GM10266 (cell line): ENCODE results near the gene CDC73.

Source experiments
- DNase-seq: peaks from one replicate; pipeline ENCODE4 v3.0.0; 2012; ENCODE audit errors: extremely low spot score
- TF ChIP-seq, protein P1 (sequence below): IDR thresholded peaks from 2 replicates; pipeline ENCODE4 v1.5.1; 2012; ENCODE audit warnings: mild to moderate bottlenecking, low read depth; ENCODE audit not compliant: control insufficient read depth, insufficient read depth; ENCODE audit errors: missing control alignments

The CDC73 gene

DNA sequence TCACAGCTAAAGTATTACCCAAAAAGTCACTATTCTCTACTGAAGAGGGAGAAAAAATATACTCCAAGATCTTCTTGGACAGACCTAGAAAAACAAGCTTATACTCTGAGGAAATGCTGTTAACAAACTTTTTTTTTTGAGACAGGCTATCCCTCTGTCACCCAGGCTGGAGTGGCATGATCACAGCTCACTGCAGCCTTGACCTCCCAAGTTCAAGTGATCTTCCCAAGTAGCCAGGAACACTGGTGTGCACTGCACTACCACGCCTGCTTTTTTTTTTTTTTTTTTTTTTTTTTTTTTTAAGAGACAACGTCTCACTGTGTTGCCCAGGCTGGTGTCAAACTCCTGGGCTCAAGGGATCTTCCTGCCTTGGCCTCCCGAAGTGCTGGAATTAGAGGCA is 33.9 kb upstream of the CDC73 start:
- TF ChIP-seq, protein P1, sequence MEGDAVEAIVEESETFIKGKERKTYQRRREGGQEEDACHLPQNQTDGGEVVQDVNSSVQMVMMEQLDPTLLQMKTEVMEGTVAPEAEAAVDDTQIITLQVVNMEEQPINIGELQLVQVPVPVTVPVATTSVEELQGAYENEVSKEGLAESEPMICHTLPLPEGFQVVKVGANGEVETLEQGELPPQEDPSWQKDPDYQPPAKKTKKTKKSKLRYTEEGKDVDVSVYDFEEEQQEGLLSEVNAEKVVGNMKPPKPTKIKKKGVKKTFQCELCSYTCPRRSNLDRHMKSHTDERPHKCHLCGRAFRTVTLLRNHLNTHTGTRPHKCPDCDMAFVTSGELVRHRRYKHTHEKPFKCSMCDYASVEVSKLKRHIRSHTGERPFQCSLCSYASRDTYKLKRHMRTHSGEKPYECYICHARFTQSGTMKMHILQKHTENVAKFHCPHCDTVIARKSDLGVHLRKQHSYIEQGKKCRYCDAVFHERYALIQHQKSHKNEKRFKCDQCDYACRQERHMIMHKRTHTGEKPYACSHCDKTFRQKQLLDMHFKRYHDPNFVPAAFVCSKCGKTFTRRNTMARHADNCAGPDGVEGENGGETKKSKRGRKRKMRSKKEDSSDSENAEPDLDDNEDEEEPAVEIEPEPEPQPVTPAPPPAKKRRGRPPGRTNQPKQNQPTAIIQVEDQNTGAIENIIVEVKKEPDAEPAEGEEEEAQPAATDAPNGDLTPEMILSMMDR = no peak
- DNase-seq = no peak

DNA sequence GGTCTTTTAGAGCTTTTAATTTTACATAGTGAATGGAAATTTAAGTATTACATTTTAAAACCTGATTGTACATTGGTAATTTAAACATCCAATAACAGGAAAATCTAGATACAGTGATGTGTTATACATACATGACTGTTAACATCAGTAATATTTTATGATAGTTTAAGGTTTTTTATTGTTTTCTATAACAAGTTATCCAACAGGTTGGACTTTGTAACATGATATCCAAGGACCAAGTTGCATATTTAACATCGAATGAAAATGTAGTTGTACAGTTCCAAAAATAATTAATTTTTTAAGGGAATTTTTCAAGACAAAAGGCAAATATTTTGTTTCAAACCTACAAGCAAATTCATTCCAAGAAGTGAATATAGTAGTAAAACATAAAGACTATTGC is 31.0 kb upstream of the CDC73 start:
- TF ChIP-seq, protein P1 = no peak

DNA sequence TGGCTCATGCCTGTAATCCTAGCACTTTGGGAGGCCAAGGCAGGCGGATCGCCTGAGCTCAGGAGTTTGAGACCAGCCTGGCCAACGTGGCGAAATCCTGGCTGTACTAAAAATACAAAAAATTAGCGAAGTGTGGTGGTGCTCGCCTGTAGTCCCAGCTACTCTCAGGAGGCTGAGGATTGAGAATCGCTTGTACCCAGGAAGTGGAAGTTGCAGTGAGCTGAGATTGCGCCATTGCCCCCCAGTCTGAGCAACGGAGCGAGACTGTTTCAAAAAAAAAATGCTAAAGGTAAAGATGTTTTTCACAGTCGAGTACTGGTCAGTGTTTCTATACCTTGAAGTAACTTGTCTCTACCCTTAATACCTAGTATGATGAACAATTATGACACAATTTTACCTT is 27.7 kb upstream of the CDC73 start:
- TF ChIP-seq, protein P1 = no peak
- no peak for DNase-seq

More for the DNA sequence above, 31.0 kb upstream of the CDC73 start:
- no peak for DNase-seq

DNA sequence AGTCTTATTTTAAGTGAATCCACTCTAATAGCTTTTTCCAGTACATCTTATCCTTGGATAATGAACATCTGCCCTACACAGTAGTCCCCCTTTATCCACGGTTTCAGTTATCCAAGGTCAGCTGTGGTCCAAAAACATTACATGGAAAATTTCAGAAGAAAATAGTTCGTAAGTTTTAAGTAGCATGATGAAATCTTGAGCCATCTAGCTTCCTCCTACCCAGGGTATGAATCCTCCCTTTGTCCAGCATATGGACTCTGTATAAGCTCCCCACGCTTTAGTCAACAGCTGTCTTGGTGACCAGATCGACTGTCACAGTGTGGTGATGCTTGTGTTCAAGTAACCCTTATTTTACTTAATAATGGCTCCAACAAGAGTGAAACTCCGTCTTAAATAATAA is 19.2 kb upstream of the CDC73 start:
- TF ChIP-seq, protein P1 = no peak
- no peak for DNase-seq

DNA sequence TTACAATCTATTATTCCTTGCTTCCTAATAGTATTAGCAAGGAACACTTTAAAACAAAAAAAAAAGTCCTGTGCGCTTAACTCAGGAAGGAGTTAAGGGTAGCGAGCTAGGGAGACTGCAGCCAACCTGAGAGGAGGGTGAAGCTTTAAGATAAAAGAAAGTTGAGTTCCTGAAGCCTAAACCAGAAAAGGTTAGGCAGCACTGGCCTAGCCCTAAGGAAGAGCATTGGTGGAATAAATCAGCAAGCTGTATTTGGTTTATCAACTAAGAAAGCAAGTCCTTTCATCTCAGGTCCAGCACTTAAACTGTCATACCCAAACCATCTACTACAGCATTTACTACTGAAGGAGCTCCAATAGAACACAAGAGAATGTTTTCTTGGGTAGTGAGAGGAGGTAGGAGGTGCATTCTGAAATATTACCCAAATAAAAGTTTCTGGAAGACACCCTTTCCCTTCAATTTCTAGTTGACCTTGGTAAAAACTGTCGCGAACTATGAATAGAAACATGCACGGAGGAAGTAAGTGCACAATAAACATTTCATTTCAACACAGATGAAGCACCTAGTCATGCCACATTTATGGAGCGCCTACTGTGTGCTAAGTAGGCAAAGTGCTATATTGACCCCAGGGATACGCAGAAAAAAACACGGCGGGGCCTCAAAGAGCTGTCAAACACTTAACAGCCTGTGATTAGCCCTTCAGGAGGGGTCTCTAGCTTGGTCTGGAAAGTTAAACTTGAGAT is 17.9 kb upstream of the CDC73 start:
- TF ChIP-seq, protein P1 = no peak
- DNase-seq = no peak

DNA sequence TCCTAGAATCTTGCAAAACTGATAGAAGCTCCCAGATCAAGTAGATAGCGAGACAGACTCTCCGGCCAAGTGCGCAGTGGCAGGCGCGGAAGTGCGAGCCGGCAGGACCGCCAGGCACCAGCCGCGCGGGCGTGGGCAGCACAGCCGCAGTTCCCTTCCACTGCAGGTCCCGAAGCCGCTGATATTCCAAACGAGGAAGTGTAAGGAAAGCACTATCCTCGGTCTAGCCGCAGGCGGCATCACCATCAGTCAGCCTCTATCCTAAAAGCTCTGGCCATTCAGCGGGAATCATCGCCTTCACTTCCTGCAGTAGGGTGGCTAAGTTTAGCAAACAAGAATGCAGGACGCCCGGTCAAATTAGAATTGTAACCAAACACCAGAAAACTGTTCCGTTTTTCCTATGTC is 17.3 kb upstream of the CDC73 start:
- DNase-seq = peak; percentile 47

More for the DNA sequence above, 17.3 kb upstream of the CDC73 start:
- TF ChIP-seq, protein P1 = no peak
